IPS-18c (cell line): ENCODE results near the gene GRIFIN.

Source experiments
- H3K4me3 ChIP-seq: 2 replicates; pipeline ENCODE4 v1.7.0; 2013; ENCODE audit warnings: low read depth, mild to moderate bottlenecking, low read length, moderate library complexity; ENCODE audit not compliant: insufficient read depth
- H3K9me3 ChIP-seq: one replicate; pipeline ENCODE4 v1.6.1; 2013; ENCODE audit warnings: mild to moderate bottlenecking, low read length, moderate library complexity; ENCODE audit not compliant: control insufficient read depth, insufficient read depth

Gene GRIFIN

DNA sequence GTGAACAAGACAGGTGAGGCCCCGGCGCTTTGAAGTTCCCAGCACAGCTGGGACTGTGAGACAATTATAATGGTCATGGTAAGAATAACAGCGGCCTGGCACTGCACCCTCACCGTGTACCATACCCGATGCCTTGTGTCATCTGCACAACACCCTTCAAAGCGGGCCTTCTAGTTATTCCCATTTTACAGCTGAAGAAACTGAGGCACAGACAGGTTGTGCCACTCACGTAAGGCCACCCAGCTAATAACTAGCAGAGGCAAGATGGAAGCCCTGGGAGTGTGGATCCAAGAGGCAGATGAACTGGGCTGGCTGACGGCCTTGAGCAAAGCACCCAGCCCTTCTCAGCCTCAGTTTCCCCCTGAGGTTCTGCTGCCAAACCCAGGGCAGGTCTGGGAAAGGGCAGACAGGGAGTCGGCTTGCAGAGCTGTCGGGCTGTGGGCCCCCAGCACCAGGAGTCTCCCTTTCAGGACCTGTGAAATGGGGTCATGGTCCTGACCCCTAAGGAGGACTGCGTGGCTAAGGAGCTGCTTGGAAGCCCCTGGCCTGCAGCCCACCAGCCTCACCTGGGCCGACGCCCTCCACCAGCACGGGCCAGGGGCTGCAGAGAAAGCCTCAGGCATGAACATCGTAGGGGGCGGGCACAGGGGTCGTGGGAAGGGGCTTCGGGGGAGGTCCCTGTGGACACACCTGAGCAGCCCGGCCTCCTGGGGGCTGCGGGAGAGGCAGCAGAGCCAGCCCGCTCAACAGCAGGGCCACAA lies 28.1 kb upstream of the GRIFIN start:
- H3K4me3 ChIP-seq = no peak overlapping the region
- H3K9me3 ChIP-seq = no peaks in the 10 kb centered on the region

DNA sequence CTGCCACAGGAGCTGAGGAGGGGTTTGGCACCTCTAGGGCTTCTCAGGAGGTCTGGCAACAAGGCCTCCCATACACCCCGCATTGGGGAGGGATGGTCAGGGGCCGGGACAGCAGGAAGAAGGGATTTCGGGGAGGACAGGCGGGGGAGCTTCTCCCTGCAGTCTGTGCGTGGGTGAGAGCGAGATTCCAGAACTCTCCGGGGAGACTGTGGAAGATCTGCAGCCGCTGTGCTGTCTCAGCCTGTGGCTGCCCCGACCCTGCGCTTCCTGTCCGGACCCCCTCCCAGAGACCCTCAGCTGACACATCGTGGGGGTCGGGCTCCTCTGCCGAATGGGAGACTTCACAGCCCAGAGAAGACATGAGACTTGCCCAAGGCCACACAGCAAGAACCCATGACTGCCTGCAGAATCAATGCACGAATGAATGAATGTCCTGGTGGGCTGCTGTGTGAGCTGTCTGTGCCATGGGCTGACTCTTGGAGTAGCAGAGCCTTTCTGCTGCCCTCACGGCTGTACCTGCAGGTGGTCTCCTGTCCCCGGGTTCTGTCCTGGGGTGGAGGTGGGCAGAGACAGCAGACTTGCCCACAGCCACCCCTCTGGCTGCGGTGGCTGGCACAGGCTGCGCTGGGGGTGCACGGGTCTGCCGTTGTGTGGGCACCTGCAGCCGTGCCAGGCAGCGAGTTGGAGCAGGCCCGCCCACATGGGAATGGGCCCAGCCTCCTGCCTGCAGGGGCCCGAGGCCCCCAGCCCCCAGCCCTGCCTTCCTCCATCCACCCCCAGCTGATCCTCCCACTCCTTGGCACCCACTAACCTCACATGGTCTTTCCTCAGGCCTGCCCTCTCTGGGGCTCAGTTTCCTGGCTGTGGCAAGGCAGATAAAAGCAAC lies 27.1 kb upstream of the GRIFIN start:
- Histone ChIP-seq H3K9me3 (no peaks in the 10 kb centered on the region), H3K4me3 (no peak overlapping the region)

DNA sequence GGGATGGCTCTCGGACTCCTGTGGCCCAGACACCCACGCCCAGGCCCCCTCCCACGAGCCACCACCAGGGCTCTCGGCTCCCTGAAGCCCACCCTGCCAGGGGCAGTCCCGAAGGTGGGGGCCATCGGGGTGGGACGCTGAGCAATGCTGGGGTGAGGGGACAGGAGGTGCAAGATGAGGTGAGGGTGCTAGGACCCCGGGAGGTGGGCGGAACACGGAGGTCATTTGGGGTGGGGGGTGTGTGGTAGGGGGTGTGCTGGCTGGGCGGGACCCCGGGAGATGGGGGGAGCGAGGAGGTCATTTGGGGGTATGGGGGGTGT lies 26.4 kb upstream of the GRIFIN start:
- Histone ChIP-seq H3K4me3 (no peak overlapping the region), H3K9me3 (no peaks in the 10 kb centered on the region)

DNA sequence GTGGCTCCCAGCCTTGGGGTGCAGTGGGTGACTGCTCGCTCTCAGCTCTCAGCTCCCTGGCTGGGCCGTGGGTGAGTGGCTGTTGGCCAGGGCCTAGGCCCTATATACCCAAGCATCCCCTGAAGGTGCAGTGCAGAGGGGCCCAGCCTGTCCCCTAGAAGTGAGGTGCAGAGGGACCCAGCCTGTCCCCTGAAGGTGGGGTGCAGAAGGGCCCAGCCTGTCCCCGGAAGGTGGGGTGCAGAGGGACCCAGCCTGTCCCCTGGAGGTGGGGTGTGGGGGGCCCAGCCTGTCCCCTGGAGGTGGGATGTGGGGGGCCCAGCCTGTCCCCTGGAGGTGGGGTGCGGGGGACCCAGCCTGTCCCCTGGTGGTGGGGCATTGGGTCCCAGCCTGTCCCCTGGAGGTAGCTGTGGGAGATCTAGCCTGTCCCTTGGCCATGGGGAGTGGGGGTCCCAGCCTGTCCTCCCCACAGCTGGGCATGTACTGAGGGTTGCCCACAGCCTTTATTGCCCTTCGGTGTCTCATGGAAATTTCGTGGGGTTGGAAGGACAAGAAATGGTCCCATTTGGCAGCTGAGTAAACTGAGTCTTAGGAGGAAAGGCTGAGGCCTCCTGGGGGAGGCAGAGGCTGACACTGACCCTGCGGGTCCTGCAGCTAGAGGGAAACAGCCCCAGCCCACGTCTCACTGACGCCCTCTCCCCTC lies 25.9 kb upstream of the GRIFIN start:
- H3K9me3 ChIP-seq = no peaks in the 10 kb centered on the region
- H3K4me3 ChIP-seq = no peak overlapping the region

DNA sequence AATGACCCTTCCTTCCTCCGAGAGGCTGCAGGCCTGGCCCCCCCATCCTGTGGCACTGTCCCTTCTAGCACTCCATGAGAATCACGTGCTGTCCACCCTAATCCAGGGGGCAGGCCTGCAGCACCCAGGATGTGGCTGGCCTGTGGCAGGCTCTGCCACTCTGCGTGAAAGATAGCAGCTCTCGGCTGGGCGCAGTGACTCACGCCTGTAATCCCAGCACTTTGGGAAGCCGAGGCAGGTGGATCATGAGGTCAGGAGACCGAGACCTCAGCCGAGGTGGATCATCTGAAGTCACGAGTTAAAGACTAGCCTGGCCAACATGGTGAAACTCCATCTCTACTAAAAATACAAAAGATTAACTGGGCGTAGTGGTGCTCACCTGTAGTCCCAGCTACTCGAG lies 24.5 kb upstream of the GRIFIN start:
- Histone ChIP-seq H3K4me3 (no peak overlapping the region), H3K9me3 (no peaks in the 10 kb centered on the region)

DNA sequence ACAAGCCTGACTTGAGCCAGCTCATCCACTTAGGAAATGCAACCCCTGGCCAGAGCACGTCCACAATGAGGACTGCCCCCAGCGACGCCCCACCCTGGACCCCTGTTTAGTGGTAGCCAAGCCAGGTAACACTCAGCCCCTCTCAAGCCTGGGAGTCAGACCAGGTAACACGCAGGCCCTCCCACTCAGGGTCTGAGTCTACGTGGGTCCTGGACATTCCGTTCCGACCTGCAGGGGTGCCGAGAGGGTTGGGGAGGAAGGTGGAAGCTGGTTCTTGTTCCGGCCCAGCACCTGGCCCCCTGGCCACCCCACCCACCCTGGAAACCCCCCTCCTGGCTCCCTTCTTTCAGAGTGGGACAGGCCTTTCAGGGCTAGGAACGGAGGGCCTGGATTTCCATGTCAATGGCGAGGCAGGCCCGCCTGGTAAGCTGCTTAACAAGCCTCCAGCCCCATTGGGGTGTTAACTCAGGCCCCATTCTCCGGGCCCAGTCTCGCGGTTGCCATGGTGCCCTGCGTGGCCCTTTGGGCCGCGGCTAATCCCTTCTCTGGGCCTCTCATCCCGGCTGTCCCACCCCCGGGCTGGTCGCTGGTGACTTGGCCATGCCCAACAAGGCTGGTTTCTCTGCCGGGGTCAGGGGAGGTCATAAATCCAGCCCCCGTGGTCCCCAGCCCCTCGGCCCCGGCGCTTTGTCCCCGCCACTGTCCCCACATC lies 23.7 kb upstream of the GRIFIN start:
- no peak overlapping the region for H3K4me3 ChIP-seq
- no peaks in the 10 kb centered on the region for H3K9me3 ChIP-seq

DNA sequence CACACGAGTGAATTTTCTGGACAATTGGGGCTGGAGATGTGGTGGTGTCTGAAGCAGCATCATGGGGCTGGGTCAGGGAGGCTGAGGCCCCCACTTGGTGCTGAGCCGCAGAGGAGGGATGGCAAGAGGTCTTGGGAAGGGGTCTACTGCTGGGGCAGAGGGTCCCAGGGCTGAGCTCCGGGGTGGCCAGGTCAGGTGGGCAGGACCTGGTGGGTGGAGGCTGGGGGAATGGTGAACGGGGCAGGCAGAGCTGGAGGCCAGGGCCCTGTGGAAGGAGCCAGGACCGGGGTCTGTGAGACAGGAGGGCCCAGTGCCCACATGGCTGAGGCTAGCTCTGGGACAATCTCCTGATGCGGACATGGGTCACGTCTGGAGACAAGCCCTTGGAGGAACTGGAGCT lies 23.0 kb upstream of the GRIFIN start:
- Histone ChIP-seq H3K4me3 (no peak overlapping the region), H3K9me3 (no peaks in the 10 kb centered on the region)

DNA sequence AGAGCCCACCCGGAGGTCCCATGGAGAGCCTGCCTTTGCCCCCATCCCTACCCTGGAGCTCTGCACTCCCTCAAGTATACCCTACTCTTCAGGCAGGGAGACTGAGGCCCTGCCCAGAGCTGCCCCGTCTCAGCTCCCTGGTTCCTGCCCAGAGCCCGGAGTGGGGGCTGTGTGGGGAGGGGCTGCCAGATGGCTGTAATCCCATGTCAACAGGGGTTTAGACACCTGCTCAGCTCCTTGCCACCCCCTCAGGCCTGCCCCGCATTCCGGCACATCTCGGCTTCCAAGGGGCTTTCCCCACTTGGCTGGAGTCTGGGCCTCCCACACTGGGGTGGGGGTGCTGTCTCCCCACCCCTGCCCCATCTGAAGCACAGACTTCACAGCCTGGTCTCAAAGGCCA lies 22.5 kb upstream of the GRIFIN start:
- Histone ChIP-seq H3K9me3 (no peaks in the 10 kb centered on the region), H3K4me3 (no peak overlapping the region)

DNA sequence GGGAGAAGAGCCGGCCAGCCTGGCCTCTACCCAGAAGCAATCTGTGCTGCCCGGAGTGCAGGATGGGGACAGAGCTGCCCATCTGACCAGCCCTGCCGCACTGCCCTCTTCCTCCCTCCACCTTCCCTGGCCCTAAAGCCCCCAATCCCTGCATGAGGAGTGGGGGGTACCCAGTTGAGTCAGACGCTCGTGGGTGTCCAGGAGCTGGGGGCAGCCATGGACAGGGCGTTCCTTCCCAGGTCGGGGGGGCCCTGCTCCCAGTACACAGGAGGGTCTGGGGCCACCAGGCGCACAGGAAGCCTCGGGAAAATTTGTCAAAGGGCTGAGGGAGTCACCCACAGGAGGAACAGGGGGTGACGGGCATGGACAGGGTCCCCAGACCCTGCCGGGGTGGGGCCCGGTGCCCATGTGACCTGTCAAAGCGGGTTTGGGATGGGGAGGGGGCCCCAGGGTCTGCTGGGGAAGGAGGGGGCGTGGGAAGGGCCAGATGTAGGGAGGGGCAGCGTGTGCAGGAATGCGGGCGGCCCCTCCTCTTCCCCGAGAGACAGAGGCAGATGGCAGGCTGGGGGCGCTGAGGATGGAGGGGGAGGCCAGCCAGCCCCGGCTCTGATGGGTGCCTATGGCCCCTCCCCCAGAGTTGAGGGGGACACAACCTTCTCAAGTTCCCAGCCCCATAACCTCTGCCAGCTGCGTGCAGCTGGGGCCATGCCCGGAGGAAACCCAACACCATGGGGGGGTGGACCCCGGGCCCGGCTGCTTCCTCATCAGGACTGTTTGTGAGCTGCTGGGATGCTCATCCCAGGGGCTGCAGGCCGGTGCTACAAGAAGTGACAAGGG lies 21.5 kb upstream of the GRIFIN start:
- Histone ChIP-seq H3K9me3 (no peaks in the 10 kb centered on the region), H3K4me3 (no peak overlapping the region)

DNA sequence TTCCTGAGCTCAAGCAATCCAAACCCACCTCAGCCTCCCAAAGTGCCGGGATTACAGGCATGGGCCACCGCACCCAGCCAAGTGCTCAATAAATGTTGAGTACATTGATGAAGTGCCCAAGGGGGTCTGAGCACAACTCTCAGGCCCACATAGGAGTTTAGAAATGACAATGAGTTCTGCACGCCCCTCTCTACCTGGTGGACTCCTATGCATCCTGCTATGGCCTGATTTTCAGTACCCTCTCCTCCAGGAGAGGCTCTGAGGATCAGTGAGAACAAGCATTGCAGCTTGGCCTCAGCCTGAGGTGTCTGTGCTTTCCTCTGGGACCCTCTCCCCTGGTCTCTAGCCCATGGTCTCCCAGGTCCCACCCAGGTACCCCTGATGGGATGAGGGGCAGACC lies 20.9 kb upstream of the GRIFIN start:
- Histone ChIP-seq H3K4me3 (no peak overlapping the region), H3K9me3 (no peaks in the 10 kb centered on the region)

DNA sequence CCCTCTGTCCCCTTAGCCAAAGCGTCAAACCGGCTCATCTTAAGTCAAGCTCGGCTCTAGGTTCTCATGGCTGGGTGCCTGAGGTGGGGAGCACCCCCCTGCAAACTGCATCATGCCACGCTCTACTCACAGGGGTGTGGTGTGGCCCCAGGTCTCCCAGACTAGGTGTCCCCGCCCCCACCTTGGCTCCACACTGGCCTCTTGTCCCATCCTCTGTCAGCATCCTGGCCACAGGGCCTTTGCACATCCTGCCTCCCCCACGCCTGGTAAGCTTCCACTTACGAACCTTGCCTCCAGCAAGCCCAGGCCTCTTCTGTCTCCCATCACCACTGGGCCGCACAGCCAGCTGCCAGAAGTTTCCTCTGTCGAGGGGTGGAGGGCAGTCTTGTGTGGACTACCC lies 20.2 kb upstream of the GRIFIN start:
- H3K9me3 ChIP-seq = no peaks in the 10 kb centered on the region
- H3K4me3 ChIP-seq = no peak overlapping the region

DNA sequence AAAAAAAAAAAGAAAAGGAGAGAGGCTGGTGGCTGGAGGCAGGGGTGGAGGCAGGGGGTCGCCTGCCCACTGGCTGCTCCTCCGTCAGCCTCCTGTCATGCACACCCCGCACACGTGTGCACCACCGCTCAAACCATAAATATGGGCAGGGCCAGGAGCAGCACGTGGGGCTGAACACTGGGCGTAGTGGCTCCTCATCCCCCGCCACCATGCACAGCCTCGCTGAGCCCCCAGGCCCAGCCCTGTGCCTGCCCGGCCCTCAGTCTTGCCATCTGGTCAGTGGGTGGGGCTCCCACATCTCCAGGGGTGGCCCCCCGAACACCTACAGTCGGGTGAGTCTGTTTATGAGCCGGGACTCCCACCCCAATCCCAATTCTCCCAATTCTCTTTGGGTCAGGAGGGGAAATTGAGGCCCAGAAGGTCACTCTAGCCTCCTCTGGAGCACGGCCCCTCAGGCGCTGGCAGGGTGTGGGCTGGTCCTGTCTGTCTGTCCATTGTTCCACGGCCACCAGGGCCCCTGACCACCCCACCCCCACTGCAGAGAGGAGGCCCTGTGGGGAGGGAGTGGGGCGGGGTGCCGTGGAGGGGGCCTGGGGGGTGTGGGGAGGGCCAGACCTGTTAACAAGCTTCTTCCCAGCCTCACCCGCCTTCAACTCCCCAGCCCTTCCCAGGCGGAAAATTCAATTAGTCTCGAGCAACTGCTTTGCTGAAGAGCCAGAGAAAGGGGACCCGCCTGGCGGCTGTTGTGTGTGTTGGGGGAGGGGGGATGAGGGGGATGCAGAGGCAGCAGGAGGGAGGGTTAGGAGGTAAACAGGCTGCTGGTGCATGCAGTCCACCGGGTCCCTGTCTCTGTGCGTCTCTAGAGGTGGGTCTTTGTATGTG lies 19.5 kb upstream of the GRIFIN start:
- Histone ChIP-seq H3K4me3 (peak overlapping the region; percentile 9; the same call in 1 of the 2 replicates), H3K9me3 (no peaks in the 10 kb centered on the region)

DNA sequence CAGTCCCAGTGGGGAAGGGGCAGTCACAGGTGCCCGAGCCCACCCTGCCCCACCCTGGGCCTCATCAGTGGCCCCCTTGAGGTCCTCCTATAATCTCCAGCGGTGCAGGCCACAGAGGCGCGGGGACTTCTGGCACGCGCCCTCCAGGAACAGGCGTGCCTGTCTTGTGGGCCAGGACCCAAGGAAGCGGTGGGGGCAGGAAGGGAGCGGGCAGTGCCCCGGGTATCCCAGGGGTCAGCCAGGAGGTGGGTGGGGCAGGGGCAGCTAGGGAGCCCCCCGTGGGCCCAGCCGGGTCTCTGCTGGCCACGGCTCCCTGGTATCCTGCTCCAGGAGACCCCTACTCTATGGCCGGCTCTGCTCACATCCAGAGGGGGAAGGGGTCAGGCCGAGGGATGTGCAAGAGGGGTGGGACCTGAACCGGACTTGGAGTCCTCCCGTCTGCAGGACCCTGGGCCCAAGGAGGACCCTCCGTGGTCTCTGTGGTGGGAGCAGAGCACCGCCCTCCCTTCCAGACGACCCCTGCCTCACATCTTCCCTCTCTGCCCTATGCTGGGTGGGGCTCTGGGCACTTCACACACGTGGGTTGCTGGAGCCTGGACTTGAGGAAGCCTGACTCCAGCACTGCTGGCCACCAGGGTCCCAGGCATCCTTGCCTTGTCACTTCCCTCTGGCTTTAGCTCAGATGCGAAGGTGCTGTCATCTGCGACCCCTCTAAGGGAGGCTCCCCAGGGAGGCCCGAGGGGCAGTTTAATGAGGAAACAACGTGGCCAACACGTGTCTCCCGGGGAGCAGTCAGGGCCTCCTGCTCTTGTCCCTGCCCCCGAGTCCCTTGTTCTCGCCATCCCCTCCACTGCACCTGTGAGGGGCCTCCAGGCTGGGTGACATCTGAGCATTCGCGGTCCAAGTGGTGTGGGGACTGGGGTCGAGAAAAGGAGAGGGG lies 18.3 kb upstream of the GRIFIN start:
- H3K4me3 ChIP-seq = no peak overlapping the region
- H3K9me3 ChIP-seq = no peaks in the 10 kb centered on the region

DNA sequence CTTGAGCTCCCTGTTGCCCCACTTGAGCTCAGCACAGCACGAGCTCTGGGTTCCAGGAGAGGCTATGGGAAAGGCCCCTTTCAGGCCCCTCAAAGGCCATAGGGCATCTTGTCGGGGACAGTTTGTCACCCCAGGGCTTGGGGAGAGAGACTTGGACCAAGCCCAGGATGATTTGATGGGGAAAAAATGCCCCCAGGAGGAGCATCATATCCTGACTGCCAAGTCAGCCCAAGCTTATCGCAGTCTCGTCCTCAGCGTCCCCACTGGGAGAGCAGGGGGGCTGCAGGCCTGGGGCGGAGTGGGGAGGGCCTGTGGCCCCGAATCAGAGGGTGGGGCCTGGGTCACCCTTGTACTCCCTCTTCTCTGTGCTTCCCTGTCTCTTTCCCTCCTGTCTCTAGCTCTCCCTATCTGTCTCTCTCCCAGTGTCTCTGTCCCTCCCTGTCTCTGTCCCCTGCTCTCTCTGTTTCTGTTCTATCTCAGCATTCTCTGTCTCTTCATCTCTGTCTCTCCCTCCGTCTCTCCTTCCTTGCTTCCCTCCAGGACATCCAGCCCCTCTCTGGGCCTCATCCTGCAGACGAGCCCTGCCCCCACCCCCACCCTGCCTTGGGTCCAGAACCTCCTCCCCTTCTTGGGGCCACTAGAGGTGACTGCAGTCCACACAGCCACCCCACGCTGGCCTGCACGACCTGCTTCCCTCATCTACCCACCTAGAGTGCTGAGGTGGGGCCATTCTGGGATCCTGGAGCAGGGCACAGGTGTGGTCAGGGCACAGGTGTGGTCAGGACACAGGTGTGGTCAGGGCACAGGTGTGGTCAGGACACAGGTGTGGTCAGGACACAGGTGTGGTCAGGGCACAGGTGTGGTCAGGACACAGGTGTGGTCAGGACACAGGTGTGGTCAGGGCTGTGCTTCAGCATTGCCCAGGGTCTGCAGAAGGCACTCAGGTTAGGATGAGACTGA lies 17.3 kb upstream of the GRIFIN start:
- Histone ChIP-seq H3K4me3 (no peak overlapping the region), H3K9me3 (no peaks in the 10 kb centered on the region)
